ENCODE results near the gene DCTN3.

Gene DCTN3

GRCh38 chr9:34623374-34624235 lies 3.3 kb upstream of the DCTN3 start:
- Histone ChIP-seq H3K36me3 (peaks cover 0 to 2% (median 0%) of the 10 kb centered on the region in 3 donors), H3K9me3 (no peaks in the 10 kb centered on the region), H3K27ac (no peak overlapping the region), H3K27me3 (peaks cover 4 to 66% of the 10 kb centered on the region in 2 donors), H3K4me3 (no peak overlapping the region), H3K4me1 (peaks cover 0 to 35% (median 26%) of the 10 kb centered on the region in 4 donors)
- no peak for DNase-seq
- intact Hi-C loops (cut with DNase I; ENCODE audit: low total_unique reads): no loop called here
- TF ChIP-seq, protein P1, sequence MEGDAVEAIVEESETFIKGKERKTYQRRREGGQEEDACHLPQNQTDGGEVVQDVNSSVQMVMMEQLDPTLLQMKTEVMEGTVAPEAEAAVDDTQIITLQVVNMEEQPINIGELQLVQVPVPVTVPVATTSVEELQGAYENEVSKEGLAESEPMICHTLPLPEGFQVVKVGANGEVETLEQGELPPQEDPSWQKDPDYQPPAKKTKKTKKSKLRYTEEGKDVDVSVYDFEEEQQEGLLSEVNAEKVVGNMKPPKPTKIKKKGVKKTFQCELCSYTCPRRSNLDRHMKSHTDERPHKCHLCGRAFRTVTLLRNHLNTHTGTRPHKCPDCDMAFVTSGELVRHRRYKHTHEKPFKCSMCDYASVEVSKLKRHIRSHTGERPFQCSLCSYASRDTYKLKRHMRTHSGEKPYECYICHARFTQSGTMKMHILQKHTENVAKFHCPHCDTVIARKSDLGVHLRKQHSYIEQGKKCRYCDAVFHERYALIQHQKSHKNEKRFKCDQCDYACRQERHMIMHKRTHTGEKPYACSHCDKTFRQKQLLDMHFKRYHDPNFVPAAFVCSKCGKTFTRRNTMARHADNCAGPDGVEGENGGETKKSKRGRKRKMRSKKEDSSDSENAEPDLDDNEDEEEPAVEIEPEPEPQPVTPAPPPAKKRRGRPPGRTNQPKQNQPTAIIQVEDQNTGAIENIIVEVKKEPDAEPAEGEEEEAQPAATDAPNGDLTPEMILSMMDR (IDR thresholded peaks at IDR 0.05): no peak

- Histone ChIP-seq H3K36me3 (peaks cover 11 to 53% (median 47%) of the 10 kb centered on the region in 3 donors), H3K4me3 (no peak overlapping the region), H3K9me3 (no peaks in the 10 kb centered on the region), H3K27me3 (no peaks in the 10 kb centered on the region), H3K27ac (no peak overlapping the region), H3K4me1 (peaks cover 0 to 33% (median 29%) of the 10 kb centered on the region in 4 donors)
- intact Hi-C loops (cut with DNase I; ENCODE audit: low total_unique reads): loop anchor here (10.0 kb wide), 2 partner anchors 90 to 160 kb away; partner anchors contain the start of genes DNAI1 and FAM219A
- DNase-seq: no peak
- TF ChIP-seq, protein P1 (IDR thresholded peaks at IDR 0.05): no peak
Measured at GRCh38 chr9:34615132-34615531, 5.2 kb downstream of the DCTN3 start.

GRCh38 chr9:34612788-34613390 lies 7.4 kb downstream of the DCTN3 start:
- intact Hi-C loops (cut with DNase I; ENCODE audit: low total_unique reads): loop anchor here (2.0 to 10.0 kb wide), 3 partner anchors 20 to 158 kb away; partner anchors contain the start of genes DNAI1 and FAM219A
- Histone ChIP-seq H3K27ac (peak overlapping the region; percentile 76 to 83), H3K4me3 (peak overlapping the region; percentile 60 to 63), H3K4me1 (peaks cover 0 to 24% (median 20%) of the 10 kb centered on the region in 4 donors), H3K36me3 (peaks cover 11 to 44% (median 42%) of the 10 kb centered on the region in 3 donors), H3K27me3 (no peaks in the 10 kb centered on the region), H3K9me3 (no peaks in the 10 kb centered on the region)
- peak; percentile 72 to 85 for DNase-seq
- TF ChIP-seq, protein P1 (IDR thresholded peaks at IDR 0.05): peak; percentile 78 to 86

DNA sequence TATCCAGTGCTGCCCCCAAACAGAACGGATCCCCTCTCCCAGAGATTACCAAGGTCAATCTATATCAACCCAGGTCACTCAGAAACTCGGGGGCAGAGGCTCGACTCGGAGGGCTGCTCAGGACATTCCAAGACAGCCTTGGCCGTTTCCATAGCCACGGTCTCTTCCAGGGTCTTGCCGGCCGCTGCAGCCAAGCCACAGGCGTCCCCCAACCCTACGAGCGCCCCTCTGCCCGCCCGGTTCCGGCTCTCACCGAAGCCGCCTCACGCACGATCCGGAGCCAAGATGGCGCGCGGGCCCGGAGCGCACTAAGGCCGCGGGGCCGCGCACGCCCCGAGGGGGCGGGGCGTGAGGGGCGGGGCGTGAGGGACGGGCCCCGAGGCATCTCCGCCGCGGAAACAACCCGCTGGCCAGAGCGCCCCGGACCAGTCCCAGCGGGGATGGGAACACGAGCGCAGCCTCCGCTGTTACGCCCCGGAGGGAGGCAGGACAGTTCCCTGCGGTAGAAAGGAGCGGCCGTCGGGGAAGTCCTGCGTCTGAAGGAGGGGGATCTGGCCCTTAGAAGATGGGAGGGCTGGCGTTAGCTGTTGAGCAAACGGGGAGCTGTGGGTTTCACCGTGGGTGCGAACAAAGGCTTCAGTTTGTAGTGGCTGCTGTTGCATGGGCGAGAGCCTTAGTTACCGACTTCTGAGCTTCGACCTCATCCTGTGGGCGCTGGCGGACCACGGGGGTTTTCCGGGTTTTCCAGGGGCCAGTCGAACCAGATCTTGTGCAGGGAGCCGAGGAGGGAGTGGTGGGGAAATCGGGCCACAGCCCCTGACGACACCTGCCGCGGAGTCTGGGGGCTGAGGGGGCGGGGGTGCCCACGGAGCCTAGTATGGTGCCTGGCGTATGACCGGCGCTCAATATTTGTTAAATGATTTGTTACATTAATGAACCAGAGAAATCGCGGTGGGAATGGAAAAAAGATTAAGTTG lies 8.2 kb downstream of the DCTN3 start, which contains the start of gene RPP25L:
Gene RPP25L (minus strand): TSS at position 287 of the 977 bp plus-strand sequence. CDS start 801 bp downstream, outside the sequence.
- H3K4me1 ChIP-seq: peaks cover 0 to 24% (median 20%) of the 10 kb centered on the region in 4 donors
- intact Hi-C loops (cut with DNase I; ENCODE audit: low total_unique reads): loop anchor here (2.0 to 10.0 kb wide), 3 partner anchors 21 to 157 kb away; partner anchors contain the start of genes DNAI1 and FAM219A
- H3K9me3 ChIP-seq: no peaks in the 10 kb centered on the region
- TF ChIP-seq, protein P1 (IDR thresholded peaks at IDR 0.05): no peak
- no peaks in the 10 kb centered on the region for H3K27me3 ChIP-seq
- peak within 1 kb of the TSS; percentile 60 to 63 for H3K4me3 ChIP-seq
- peaks cover 11 to 36% (median 34%) of the 10 kb centered on the region in 3 donors for H3K36me3 ChIP-seq
- peak; percentile 85 to 93 for DNase-seq
- H3K27ac ChIP-seq: peak within 1 kb of the TSS; percentile 76 to 83

Measured in tibial artery (tissue), 4 donors.